ENCODE measurements around the gene FOXA3. TPM values are rescaled to one million over a fixed set of nuclear protein-coding genes. Genes with fewer than 3 reads are reported as not detected.
A peak's percentile ranks its signal among the peaks of the same experiment; 100 is the strongest.

Gene FOXA3
- total RNA-seq (2014; rRNA removed; shearing (Covaris generic)) = not detected in 2 replicates

DNA sequence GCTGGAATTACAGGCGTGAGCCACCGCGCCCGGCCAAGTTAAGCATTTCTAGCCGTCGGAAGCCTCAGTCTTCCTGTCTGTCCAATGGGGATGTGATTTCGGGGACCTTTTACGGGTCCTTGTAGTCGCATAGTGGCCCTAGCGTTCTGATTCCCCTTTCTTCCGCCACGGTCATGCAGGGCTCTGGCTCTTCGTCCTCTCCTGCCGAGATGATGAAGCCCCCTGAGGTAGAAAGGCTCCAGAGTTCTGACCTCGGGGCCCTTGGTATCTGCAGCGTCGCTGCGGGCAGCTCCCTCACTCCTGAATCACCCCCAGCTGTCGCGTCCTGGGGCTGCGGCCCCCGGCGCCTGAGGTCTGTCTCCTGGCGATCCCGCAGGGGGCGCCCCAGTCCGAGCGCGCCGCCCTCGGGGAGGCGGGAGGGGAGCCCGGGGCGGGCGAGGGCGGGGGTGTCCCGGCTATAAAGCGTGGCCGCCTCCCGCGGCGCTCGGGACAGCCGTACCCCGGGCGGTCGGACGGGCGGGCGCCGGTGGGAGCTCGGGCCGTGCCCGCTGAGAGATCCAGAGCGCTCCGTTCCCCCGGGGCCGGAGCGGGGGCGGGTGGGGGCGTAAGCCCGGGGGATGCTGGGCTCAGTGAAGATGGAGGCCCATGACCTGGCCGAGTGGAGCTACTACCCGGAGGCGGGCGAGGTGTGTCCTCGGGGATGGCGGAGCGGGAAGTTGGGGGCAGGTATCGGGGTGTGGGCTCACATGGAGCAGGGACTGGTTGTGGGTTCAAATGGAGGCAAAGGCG lies at the start of gene FOXA3:
FOXA3 (plus strand) TSS at position 487 of the 789 bp plus-strand sequence; CDS start at position 618, 131 bp downstream.
- no peak within 1 kb of the TSS for H3K27ac ChIP-seq
- peaks cover 18% of the 10 kb centered on the region for H3K4me1 ChIP-seq (replicated peaks)
- peaks cover 4% of the 10 kb centered on the region for H3K9me3 ChIP-seq (replicated peaks)
- H3K36me3 ChIP-seq = peaks cover 17% of the 10 kb centered on the region
- H3K27me3 ChIP-seq (replicated peaks) = peaks cover 33% of the 10 kb centered on the region
- H3K4me3 ChIP-seq = peak within 1 kb of the TSS; percentile 75
- peak in 1 of 2 experiments; percentile 31 for DNase-seq (ENCODE audit: low read depth in 1 of 2, low spot score in 2 of 2)

DNA sequence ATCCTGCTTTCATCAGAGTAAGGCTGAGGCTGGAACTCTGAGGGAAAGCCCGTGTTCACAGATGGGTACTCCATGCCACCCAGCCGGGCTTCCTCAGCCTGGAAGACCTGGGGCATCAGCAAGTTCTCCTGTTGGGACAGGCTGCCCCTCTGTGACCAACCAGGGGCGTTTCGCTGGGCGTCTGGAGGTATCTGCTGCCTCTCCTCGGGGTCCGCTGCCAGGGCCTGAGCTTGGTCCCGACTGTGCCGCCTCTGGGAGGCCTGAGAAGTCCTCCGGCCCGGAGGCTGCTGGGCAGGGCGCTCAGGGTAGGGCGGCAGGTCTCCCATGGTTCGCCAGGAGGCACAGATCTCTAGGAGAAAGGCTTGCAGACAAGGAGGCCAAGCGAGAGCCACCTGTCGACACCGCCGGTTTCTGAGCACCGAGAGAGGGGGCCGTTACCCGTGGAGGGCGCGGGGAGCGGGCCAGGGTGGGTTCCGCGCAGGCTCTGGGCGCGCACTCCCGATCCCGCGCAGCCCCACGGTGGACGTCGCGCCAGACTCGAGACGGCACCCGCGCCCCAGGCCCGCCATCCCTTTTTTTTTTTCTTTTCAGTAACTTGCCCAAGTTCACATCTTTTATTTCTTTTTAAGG lies 49.2 kb upstream of the FOXA3 start, which contains the start of gene RSPH6A:
RSPH6A (minus strand) TSS at position 458 of the 630 bp plus-strand sequence; CDS start at position 326, 132 bp downstream.
- no peak for DNase-seq (ENCODE audit: low read depth in 1 of 2, low spot score in 2 of 2)
- Histone ChIP-seq H3K4me3 (no peak within 1 kb of the TSS), H3K9me3 (replicated peaks) (no peaks in the 10 kb centered on the region)

DNA sequence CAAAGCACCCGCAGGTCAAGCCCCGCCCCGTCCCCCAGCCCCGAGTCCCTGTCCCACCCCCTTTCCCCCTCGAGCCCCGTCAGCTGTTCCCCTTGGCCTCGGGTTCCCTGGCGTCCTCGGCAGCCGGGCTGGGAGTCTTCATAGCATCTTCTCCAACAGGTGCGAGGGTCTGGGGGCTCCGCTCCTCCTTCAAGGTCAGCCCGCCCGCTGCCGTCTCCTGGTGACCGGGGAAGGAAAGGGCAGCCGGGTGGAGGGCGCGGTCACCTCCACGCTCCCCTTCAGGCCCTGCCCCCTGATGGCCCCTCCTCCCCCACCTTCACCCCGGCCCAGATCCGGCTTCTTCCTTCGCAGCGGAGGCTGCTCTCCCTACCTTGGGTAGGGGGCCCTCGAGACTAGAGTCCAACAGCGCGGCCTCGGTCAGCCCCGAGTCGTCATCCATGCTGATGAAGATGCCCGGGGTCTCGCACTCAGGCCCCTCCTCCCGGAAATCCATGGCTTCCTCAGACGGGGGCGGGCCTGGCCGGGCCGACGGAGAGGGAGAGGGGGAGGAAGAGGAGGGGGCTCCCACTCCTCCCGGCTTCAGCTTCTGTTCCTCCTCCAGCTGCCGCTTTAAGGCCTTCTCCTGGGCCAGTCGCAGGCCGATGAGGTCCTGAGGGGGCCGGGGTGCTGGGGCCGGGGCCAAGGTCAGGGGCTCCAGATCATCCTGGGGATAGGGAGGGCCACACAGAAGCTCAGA lies 48.5 kb upstream of the FOXA3 start:
- no peak overlapping the region for H3K4me3 ChIP-seq
- no peak overlapping the region for H3K27ac ChIP-seq
- no peaks in the 10 kb centered on the region for H3K9me3 ChIP-seq (replicated peaks)
- no peaks in the 10 kb centered on the region for H3K27me3 ChIP-seq (replicated peaks)
- H3K4me1 ChIP-seq (replicated peaks) = peaks cover 3% of the 10 kb centered on the region
- peaks cover 24% of the 10 kb centered on the region for H3K36me3 ChIP-seq
- DNase-seq (ENCODE audit: low read depth in 1 of 2, low spot score in 2 of 2) = no peak

More for the DNA sequence above, 49.2 kb upstream of the FOXA3 start, which contains the start of gene RSPH6A:
- peaks cover 9% of the 10 kb centered on the region for H3K4me1 ChIP-seq (replicated peaks)
- peaks cover 19% of the 10 kb centered on the region for H3K36me3 ChIP-seq
- H3K27me3 ChIP-seq (replicated peaks) = no peaks in the 10 kb centered on the region
- H3K27ac ChIP-seq = no peak within 1 kb of the TSS

DNA sequence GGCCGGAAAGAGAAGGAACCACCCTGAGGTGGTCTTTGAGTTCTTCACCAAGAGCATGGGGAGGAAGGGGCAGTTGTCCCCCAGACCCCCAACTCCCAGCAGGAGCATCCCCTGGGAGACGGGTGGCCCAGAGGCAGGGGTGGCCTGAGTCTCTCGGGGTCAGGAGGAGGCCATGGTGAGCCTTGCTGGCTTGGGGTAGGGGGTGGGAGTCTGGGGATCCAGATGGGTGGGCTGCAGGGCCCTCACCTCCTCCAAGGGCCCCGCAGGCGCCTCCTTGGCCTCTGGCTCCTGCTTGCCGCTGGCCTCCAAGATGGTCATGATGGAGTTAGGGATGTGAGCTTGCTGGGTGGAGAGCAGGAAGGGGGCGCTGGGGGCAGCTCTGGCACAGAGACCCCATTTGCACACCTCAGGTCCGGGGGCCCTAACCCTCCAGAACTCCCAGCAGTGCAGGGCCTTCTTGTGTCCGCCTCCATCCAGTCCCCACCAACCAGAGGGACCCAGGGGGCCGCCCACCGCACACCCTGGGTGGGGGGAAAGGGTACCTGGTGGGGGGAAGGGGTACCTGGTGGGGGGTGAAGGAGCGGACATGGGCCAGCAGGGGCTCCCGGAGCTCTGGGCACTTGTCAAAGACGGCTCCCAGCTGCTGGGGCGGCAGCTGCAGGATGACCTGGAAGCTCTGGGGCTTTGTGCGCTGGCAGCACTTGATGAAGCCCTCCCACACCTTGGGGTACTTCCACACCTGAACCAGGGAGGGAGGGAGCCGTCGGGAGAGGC lies 47.7 kb upstream of the FOXA3 start:
- no peak for DNase-seq (ENCODE audit: low read depth in 1 of 2, low spot score in 2 of 2)
- H3K27ac ChIP-seq = no peak overlapping the region
- 0 out of 2 replicates have a peak, but pooled peaks cover 3% of the 10 kb centered on the region for H3K4me1 ChIP-seq (replicated peaks)
- H3K9me3 ChIP-seq (replicated peaks) = no peaks in the 10 kb centered on the region
- no peaks in the 10 kb centered on the region for H3K27me3 ChIP-seq (replicated peaks)
- no peak overlapping the region for H3K4me3 ChIP-seq
- H3K36me3 ChIP-seq = peaks cover 27% of the 10 kb centered on the region

DNA sequence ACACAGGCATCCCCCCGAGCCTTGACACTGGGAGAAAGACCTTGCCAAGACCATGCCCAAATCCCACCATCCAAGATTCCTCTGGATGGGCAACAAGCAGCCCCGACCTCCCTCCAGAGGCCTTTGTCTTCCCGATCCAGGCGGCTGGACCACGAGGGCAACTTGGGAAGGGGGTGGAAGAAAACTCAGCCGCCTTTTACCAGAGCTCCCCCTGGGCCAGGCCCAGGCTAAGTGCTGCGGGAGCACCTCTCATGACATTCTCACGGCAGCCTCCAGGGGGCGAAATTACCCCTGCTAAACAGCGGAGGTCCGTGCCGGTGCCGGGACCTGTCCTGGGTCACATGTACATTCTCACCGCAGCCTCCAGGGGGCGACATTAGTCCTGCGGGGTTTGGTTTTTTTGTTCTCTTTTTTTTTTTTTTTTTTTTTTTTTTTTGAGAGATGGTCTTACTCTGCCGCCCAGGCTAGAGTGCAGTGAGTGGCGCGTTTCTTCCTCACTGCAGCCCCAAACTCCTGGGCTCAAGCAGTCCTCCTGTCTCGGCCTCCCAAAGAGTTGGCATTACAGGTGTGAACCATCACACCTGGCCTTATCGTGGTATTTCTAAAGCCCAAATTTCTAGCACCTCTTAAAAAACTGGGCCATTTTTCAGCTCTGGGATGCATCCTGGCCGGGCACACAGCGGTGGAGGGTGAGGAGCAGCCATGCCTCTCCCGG lies 47.0 kb upstream of the FOXA3 start:
- Histone ChIP-seq H3K4me1 (replicated peaks) (0 out of 2 replicates have a peak, but pooled peaks cover 3% of the 10 kb centered on the region), H3K36me3 (peaks cover 30% of the 10 kb centered on the region), H3K9me3 (replicated peaks) (no peaks in the 10 kb centered on the region), H3K27me3 (replicated peaks) (no peaks in the 10 kb centered on the region), H3K4me3 (no peak overlapping the region), H3K27ac (no peak overlapping the region)
- DNase-seq (ENCODE audit: low read depth in 1 of 2, low spot score in 2 of 2) = peak; percentile 94 to 97

DNA sequence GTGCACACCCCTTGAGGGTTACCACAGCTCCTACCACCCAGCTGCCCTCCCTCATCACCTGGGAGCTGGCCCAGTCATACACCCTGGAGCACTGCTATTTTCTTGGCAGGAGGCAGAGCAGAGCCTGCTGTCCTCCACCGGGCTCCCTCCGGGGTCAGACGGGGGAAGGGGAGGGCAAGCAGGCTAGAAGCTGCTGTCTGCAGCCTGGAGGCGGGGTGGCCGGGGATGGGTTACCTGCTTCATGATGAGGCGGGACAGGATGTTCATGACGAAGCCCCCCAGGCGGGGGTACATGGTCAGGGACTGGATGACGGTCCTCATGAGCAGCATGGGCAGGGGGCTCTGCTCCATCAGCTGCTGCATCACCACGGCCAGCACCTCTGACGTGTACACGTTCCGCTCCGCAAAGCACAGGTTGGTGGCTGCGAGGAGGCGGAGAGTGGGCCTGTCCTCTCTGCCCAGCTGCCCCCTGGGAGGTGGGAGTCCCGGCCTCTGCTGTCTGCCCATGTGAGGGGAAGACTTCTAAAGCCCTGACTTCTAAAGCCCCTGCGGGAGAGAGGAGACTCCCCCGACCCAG lies 46.3 kb upstream of the FOXA3 start:
- DNase-seq (ENCODE audit: low read depth in 1 of 2, low spot score in 2 of 2) = no peak
- H3K27ac ChIP-seq = no peak overlapping the region
- no peak overlapping the region for H3K4me3 ChIP-seq
- H3K36me3 ChIP-seq = peaks cover 37% of the 10 kb centered on the region
- 0 out of 2 replicates have a peak, but pooled peaks cover 3% of the 10 kb centered on the region for H3K4me1 ChIP-seq (replicated peaks)
- H3K27me3 ChIP-seq (replicated peaks) = no peaks in the 10 kb centered on the region
- no peaks in the 10 kb centered on the region for H3K9me3 ChIP-seq (replicated peaks)

DNA sequence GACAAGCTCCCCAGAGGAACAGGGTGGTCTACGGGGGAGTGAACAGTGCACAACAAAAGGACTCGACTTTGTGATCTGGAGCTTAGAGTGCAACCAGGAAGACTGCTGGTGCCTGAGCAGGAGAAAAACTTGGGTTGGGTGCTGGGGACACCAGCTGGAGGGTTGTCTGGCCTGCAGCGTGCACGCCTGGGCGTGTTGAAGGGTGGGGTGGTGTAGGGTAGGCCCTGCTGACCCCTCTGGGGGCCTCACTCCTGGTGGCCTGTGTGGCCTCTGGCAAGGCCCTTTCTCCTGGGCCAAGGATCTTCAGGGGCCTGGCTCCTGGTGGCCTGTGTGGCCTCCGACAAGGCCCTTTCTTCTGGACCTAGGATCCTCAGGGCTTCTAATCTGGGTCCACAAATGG lies 44.4 kb upstream of the FOXA3 start:
- Histone ChIP-seq H3K36me3 (peaks cover 51% of the 10 kb centered on the region), H3K27ac (no peak overlapping the region), H3K27me3 (replicated peaks) (no peaks in the 10 kb centered on the region), H3K4me1 (replicated peaks) (0 out of 2 replicates have a peak, but pooled peaks cover 3% of the 10 kb centered on the region), H3K9me3 (replicated peaks) (no peaks in the 10 kb centered on the region), H3K4me3 (no peak overlapping the region)
- no peak for DNase-seq (ENCODE audit: low read depth in 1 of 2, low spot score in 2 of 2)

DNA sequence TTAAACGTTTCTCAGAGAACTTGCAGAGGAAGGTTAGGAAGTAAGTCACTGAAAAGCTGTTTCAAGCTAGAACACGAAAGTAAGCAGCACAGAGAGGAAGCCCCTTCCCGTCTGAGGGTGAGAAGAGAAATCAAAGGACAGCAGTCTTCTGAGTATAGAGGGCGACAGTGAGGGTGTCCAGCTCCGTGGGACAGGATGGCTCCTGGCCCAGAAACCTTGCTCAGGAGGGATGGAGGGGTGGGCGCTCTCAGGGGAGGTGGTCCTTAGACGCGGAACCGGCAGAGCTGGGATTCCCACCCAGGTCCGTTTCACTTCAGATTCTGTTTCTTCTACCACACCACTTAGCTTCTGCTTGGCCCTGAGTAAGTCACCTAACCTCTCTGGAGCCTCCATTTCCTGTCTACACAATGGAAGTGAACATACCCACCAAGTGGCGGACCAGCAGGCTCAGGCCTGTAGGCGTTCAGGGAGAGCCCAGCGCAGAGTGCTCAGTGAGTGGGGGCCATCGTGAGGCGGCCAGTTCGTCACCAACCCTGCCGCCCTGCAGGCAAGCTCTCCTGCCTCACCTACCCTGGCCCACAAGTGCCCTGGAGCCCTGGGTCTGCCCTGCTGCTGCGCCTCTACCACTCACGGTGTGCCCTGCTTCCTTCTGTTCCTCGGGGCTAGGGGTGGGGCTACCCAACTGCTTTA lies 43.6 kb upstream of the FOXA3 start:
- H3K36me3 ChIP-seq = peaks cover 58% of the 10 kb centered on the region
- no peak overlapping the region for H3K27ac ChIP-seq
- no peaks in the 10 kb centered on the region for H3K27me3 ChIP-seq (replicated peaks)
- no peak overlapping the region for H3K4me3 ChIP-seq
- H3K9me3 ChIP-seq (replicated peaks) = no peaks in the 10 kb centered on the region
- H3K4me1 ChIP-seq (replicated peaks) = 0 out of 2 replicates have a peak, but pooled peaks cover 3% of the 10 kb centered on the region
- no peak for DNase-seq (ENCODE audit: low read depth in 1 of 2, low spot score in 2 of 2)

DNA sequence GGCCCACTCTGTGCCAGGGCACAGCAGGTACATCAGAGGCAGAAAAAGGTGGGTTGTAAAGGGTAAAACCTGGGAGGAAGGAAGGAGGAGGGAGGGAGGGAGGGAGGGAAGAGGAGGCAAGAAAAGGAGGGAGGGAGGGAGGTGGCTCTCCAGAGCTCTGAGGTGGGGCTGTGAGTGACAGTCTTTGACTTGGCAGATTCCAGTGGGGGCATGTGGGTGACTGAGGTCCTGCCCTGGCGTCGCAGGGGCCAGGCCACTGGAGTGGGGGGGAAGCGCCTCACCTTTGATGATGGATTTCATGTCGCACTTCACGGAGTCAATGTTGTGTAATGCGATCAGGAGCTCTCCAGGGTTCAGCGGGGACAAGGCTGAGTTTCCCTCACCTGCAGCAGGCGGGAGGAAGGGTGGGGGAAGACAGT lies 43.0 kb upstream of the FOXA3 start:
- peaks cover 63% of the 10 kb centered on the region for H3K36me3 ChIP-seq
- DNase-seq (ENCODE audit: low read depth in 1 of 2, low spot score in 2 of 2) = no peak

DNA sequence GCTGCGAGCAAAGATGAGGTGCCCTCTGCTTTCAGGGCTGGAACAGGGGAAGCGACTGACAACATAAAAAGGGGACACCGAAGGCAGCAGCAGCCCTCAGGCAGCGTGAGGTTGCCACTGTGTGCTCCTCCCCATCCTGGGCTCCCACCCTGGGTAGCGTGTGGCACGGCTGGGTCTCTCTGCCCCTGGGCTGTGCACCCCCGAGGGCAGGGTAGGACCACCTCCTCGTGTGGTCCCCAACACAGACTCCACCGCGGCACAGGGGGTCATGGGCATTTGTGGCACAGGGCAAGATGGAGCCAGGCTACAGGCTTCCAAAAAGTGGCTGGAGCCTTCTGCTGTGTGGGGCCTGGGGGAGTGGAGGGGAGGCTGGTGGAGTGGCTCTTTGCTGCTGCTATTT lies 42.6 kb upstream of the FOXA3 start:
- H3K27ac ChIP-seq = no peak overlapping the region
- no peaks in the 10 kb centered on the region for H3K9me3 ChIP-seq (replicated peaks)
- no peak for DNase-seq (ENCODE audit: low read depth in 1 of 2, low spot score in 2 of 2)
- 0 out of 2 replicates have a peak, but pooled peaks cover 3% of the 10 kb centered on the region for H3K4me1 ChIP-seq (replicated peaks)
- no peak overlapping the region for H3K4me3 ChIP-seq
- no peaks in the 10 kb centered on the region for H3K27me3 ChIP-seq (replicated peaks)
- H3K36me3 ChIP-seq = peaks cover 64% of the 10 kb centered on the region

More for the DNA sequence above, 43.0 kb upstream of the FOXA3 start:
- Histone ChIP-seq H3K9me3 (replicated peaks) (no peaks in the 10 kb centered on the region), H3K27ac (no peak overlapping the region), H3K4me3 (no peak overlapping the region), H3K27me3 (replicated peaks) (no peaks in the 10 kb centered on the region), H3K4me1 (replicated peaks) (0 out of 2 replicates have a peak, but pooled peaks cover 3% of the 10 kb centered on the region)

DNA sequence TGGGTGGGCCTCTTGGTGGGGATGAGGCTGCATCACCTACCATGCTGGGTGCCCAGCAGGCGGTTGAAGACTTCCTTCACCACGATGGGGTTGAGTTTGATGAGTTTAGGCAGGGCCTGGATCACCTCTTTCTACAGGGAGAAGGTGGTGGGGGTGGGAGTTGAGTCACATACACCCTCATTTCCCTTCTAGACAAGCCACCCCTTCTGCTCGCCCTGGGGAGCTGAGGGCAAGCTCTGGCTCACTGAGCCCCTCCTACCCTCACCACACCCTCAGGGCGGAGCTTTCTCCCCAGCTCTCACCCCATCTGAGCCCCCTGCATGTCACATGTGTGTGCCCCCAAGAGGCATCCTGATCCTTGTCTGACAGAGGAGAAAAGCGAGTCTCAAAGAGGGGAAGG lies 41.4 kb upstream of the FOXA3 start:
- H3K4me3 ChIP-seq = no peak overlapping the region
- H3K27me3 ChIP-seq (replicated peaks) = no peaks in the 10 kb centered on the region
- no peak for DNase-seq (ENCODE audit: low read depth in 1 of 2, low spot score in 2 of 2)
- peaks cover 73% of the 10 kb centered on the region for H3K36me3 ChIP-seq
- H3K9me3 ChIP-seq (replicated peaks) = no peaks in the 10 kb centered on the region
- H3K27ac ChIP-seq = no peak overlapping the region
- no peaks in the 10 kb centered on the region for H3K4me1 ChIP-seq (replicated peaks)

DNA sequence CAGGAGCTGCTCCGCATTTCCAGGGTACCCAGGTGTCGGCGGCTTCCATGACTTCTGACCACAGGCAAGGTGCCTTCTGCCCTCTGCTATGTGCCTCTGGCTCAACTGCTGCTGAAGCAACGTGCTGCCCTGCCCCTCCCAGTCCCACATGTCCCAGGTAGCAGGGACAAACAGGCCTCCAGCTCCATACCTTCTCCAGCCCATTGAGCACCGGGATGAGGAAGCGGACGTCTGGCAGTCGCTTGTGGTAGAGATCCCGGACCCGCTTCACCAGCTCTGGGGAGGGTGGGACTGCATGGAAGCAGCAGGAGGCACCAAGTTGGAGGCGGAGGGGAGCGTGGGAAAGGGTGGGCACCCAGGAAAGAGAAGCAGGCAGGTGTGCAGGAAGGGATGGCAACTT lies 40.9 kb upstream of the FOXA3 start:
- Histone ChIP-seq H3K27me3 (replicated peaks) (no peaks in the 10 kb centered on the region), H3K27ac (no peak overlapping the region), H3K36me3 (peaks cover 74% of the 10 kb centered on the region), H3K4me1 (replicated peaks) (no peaks in the 10 kb centered on the region), H3K4me3 (no peak overlapping the region), H3K9me3 (replicated peaks) (no peaks in the 10 kb centered on the region)
- no peak for DNase-seq (ENCODE audit: low read depth in 1 of 2, low spot score in 2 of 2)

All from SJSA1 (cell line).